Nephron progenitor cell (in vitro differentiated cells): ENCODE measurements around the gene TMEM243.

Source experiments
- DNase-seq: peaks from one replicate; pipeline ENCODE4 v3.0.0; 2021
- H3K27ac Mint-ChIP-seq: 2 replicates; pipeline ENCODE4 v1.8.0; 2021; ENCODE audit warnings: mild to moderate bottlenecking, moderate library complexity, mixed read lengths
- H3K27me3 Mint-ChIP-seq: 2 replicates; pipeline ENCODE4 v1.8.0; 2021; ENCODE audit warnings: mild to moderate bottlenecking, low read depth, mixed read lengths; ENCODE audit not compliant: poor library complexity
- H3K36me3 Mint-ChIP-seq: 2 replicates; pipeline ENCODE4 v1.8.0; 2021; ENCODE audit warnings: low read depth, mixed read lengths
- H3K4me1 Mint-ChIP-seq: 2 replicates; pipeline ENCODE4 v1.8.0; 2021; ENCODE audit warnings: mixed read lengths
- H3K4me3 Mint-ChIP-seq: 2 replicates; pipeline ENCODE4 v1.8.0; 2021; ENCODE audit warnings: mild to moderate bottlenecking, moderate library complexity, mixed read lengths
- H3K9me3 Mint-ChIP-seq: 2 replicates; pipeline ENCODE4 v1.8.0; 2021; ENCODE audit warnings: mild to moderate bottlenecking, moderate library complexity, mixed read lengths
- TF ChIP-seq, protein P1 (sequence below): fragments of 200-600 bp; sonication (generic); IDR thresholded peaks from 2 replicates; pipeline ENCODE4 v1.5.0; 2021; ENCODE audit warnings: antibody characterized with exemption

Gene TMEM243

GRCh38 chr7:87152112-87152896 lies 67.2 kb downstream of the TMEM243 start, which contains the start of gene DMTF1:
DMTF1 (plus strand) TSS chr7:87152453; CDS start chr7:87164942, 12,489 bp downstream.
- H3K27me3 Mint-ChIP-seq: no peaks in the 10 kb centered on the region
- no peaks in the 10 kb centered on the region for H3K36me3 Mint-ChIP-seq
- peaks cover 56% of the 10 kb centered on the region for H3K4me1 Mint-ChIP-seq
- TF ChIP-seq, protein P1, sequence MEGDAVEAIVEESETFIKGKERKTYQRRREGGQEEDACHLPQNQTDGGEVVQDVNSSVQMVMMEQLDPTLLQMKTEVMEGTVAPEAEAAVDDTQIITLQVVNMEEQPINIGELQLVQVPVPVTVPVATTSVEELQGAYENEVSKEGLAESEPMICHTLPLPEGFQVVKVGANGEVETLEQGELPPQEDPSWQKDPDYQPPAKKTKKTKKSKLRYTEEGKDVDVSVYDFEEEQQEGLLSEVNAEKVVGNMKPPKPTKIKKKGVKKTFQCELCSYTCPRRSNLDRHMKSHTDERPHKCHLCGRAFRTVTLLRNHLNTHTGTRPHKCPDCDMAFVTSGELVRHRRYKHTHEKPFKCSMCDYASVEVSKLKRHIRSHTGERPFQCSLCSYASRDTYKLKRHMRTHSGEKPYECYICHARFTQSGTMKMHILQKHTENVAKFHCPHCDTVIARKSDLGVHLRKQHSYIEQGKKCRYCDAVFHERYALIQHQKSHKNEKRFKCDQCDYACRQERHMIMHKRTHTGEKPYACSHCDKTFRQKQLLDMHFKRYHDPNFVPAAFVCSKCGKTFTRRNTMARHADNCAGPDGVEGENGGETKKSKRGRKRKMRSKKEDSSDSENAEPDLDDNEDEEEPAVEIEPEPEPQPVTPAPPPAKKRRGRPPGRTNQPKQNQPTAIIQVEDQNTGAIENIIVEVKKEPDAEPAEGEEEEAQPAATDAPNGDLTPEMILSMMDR: no peak
- peak; percentile 93 for DNase-seq
- no peaks in the 10 kb centered on the region for H3K9me3 Mint-ChIP-seq
- peak within 1 kb of the TSS; percentile 100 for H3K27ac Mint-ChIP-seq
- peak within 1 kb of the TSS; percentile 96 for H3K4me3 Mint-ChIP-seq

DNA sequence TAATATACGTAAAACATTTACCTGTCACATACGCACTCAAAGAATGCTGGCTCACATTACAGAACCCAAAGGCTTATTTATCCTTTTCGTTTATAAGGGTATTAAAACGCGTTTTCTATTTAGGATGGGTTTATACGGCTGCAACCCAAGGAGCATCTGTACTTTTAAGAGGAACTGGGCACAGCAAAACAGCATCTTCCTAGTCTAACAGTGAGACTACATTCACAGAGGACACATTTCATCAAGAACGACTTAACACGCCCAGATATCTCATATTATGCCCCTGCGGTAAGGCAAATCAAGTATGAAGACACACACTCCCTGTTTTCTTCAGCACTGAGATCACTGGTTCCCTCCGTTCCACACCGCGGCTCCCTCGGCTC lies 67.8 kb downstream of the TMEM243 start:
- Mint-ChIP-seq H3K36me3 (no peaks in the 10 kb centered on the region), H3K27me3 (no peaks in the 10 kb centered on the region), H3K9me3 (no peaks in the 10 kb centered on the region), H3K4me1 (peaks cover 52% of the 10 kb centered on the region), H3K27ac (peak overlapping the region; percentile 100), H3K4me3 (peak overlapping the region; percentile 96)
- TF ChIP-seq, protein P1: no peak
- DNase-seq: no peak

- Mint-ChIP-seq H3K27me3 (no peaks in the 10 kb centered on the region), H3K36me3 (no peaks in the 10 kb centered on the region), H3K4me1 (peaks cover 47% of the 10 kb centered on the region), H3K27ac (peak overlapping the region; percentile 100), H3K9me3 (no peaks in the 10 kb centered on the region), H3K4me3 (peak overlapping the region; percentile 96)
- TF ChIP-seq, protein P1: no peak
- DNase-seq: no peak
These were observed 68.4 kb downstream of the TMEM243 start for GRCh38 chr7:87151002-87151728.

- DNase-seq: no peak
- peaks cover 27% of the 10 kb centered on the region for H3K4me1 Mint-ChIP-seq
- H3K9me3 Mint-ChIP-seq: no peaks in the 10 kb centered on the region
- H3K27me3 Mint-ChIP-seq: no peaks in the 10 kb centered on the region
- no peak overlapping the region for H3K4me3 Mint-ChIP-seq
- TF ChIP-seq, protein P1: peak; percentile 22
- no peak overlapping the region for H3K27ac Mint-ChIP-seq
- no peaks in the 10 kb centered on the region for H3K36me3 Mint-ChIP-seq
These were observed 71.1 kb downstream of the TMEM243 start for GRCh38 chr7:87148332-87148955.

- Mint-ChIP-seq H3K27ac (peak overlapping the region; percentile 29), H3K4me3 (no peak overlapping the region), H3K36me3 (no peaks in the 10 kb centered on the region), H3K4me1 (peaks cover 27% of the 10 kb centered on the region), H3K9me3 (no peaks in the 10 kb centered on the region), H3K27me3 (no peaks in the 10 kb centered on the region)
- TF ChIP-seq, protein P1: no peak
- no peak for DNase-seq
These were observed 72.0 kb downstream of the TMEM243 start for GRCh38 chr7:87147500-87147899.
